Measurements from ENCODE around the gene MACF1.

MACF1 gene

DNA sequence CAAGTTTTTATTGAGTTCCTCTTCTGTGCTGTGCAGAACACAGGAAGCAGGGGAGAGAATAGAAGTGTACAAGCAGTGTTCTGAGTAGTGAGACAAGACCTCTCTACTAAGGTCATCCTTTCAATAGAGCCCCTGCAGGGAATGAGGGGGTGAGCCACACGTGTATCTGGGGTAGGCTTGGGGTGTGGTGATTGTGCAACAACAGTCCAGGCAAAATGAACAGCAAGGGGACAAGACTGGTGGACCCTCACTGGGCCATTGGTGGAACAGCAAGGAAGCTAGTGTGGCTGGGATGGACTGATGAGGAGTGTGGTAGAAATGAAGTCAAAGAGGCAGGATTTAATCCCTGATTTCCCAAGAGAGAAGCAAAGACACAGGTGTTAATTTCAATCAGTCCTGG lies 278.8 kb downstream of the MACF1 start:
- Histone ChIP-seq H3K9me3 (ENCODE audit: insufficient read depth, low read depth, low read length) (no peaks in the 10 kb centered on the region), H3K27me3 (ENCODE audit: insufficient read depth, low read length) (no peaks in the 10 kb centered on the region), H3K4me2 (ENCODE audit: low read length) (no peak overlapping the region), H3K79me1 (ENCODE audit: low read length) (no peaks in the 10 kb centered on the region), H3K36me3 (ENCODE audit: control insufficient read depth in 1 of 2, insufficient read depth in 2 of 2, low read length in 2 of 2) (peaks cover 27 to 54% of the 10 kb centered on the region in 2 experiments), H3K27ac (ENCODE audit: low read depth, low read length) (no peak overlapping the region), H2BK5ac (ENCODE audit: low read depth, low read length, poor library complexity) (no peak overlapping the region), H3K4ac (ENCODE audit: low read depth, low read length) (no peak overlapping the region), H3K18ac (ENCODE audit: low read length) (no peak overlapping the region), H4K12ac (ENCODE audit: low read depth, low read length) (no peak overlapping the region), H2BK120ac (ENCODE audit: insufficient read depth, low read length, poor library complexity) (no peak overlapping the region), H3K4me3 (ENCODE audit: low read depth, low read length) (no peak overlapping the region), H2BK12ac (ENCODE audit: low read length) (no peak overlapping the region), H2AFZ (ENCODE audit: insufficient read depth, low read length, poor library complexity) (no peak overlapping the region), H4K91ac (ENCODE audit: low read depth, low read length) (no peak overlapping the region), H3K23ac (ENCODE audit: low read length) (no peak overlapping the region), H3K4me1 (ENCODE audit: control insufficient read depth in 1 of 2, insufficient read depth in 2 of 2, low read length in 2 of 2) (no peaks in the 10 kb centered on the region), H3K14ac (ENCODE audit: low read length) (no peak overlapping the region), H4K8ac (ENCODE audit: low read depth, low read length) (no peak overlapping the region), H2AK5ac (ENCODE audit: low read length) (no peak overlapping the region), H3K9ac (ENCODE audit: low read length) (no peak overlapping the region), H3K79me2 (ENCODE audit: control insufficient read depth, insufficient read depth, low read length, poor library complexity) (no peaks in the 10 kb centered on the region)
- no CpG with 5 or more reads among the region's 1 CpG for WGBS (ENCODE audit: extremely low coverage, insufficient coverage, insufficient read length)
- no peak for DNase-seq

DNA sequence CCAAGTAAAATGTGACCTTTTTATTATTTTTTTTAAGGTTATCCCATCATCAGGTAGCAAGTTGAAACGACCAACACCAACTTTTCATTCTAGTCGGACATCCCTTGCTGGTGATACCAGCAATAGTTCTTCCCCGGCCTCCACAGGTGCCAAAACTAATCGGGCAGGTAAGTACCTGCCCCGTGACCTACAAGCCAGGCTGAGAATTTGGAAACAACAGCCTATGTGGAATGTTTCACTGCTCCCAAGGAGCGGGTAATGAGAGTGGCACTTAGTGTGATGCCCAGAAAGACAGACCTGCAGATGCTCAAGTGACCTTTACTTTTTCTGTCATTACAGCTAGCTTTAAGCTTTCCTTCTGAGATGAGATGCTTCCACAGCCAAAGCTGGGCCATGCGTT lies 280.1 kb downstream of the MACF1 start:
- H3K27ac ChIP-seq (ENCODE audit: low read depth, low read length), result no peak overlapping the region
- no peaks in the 10 kb centered on the region for H3K4me1 ChIP-seq (ENCODE audit: control insufficient read depth in 1 of 2, insufficient read depth in 2 of 2, low read length in 2 of 2)
- whole genome bisulfite sequencing (ENCODE audit: extremely low coverage, insufficient coverage, insufficient read length), result no CpG with 5 or more reads among the region's 7 CpGs
- no peak overlapping the region for H3K18ac ChIP-seq (ENCODE audit: low read length)
- H3K4me3 ChIP-seq (ENCODE audit: low read depth, low read length), result no peak overlapping the region
- H4K12ac ChIP-seq (ENCODE audit: low read depth, low read length), result no peak overlapping the region
- no peaks in the 10 kb centered on the region for H3K79me2 ChIP-seq (ENCODE audit: control insufficient read depth, insufficient read depth, low read length, poor library complexity)
- no peak overlapping the region for H2AFZ ChIP-seq (ENCODE audit: insufficient read depth, low read length, poor library complexity)
- H4K8ac ChIP-seq (ENCODE audit: low read depth, low read length), result no peak overlapping the region
- H3K36me3 ChIP-seq (ENCODE audit: control insufficient read depth in 1 of 2, insufficient read depth in 2 of 2, low read length in 2 of 2), result peaks cover 25 to 50% of the 10 kb centered on the region in 2 experiments
- H2BK12ac ChIP-seq (ENCODE audit: low read length), result no peak overlapping the region
- no peak overlapping the region for H3K14ac ChIP-seq (ENCODE audit: low read length)
- no peak overlapping the region for H4K91ac ChIP-seq (ENCODE audit: low read depth, low read length)
- H2BK5ac ChIP-seq (ENCODE audit: low read depth, low read length, poor library complexity), result no peak overlapping the region
- no peaks in the 10 kb centered on the region for H3K79me1 ChIP-seq (ENCODE audit: low read length)
- no peaks in the 10 kb centered on the region for H3K9me3 ChIP-seq (ENCODE audit: insufficient read depth, low read depth, low read length)
- H3K4ac ChIP-seq (ENCODE audit: low read depth, low read length), result no peak overlapping the region
- no peak overlapping the region for H3K23ac ChIP-seq (ENCODE audit: low read length)
- no peak for DNase-seq
- H2AK5ac ChIP-seq (ENCODE audit: low read length), result no peak overlapping the region
- H3K27me3 ChIP-seq (ENCODE audit: insufficient read depth, low read length), result no peaks in the 10 kb centered on the region
- H3K4me2 ChIP-seq (ENCODE audit: low read length), result no peak overlapping the region
- H2BK120ac ChIP-seq (ENCODE audit: insufficient read depth, low read length, poor library complexity), result no peak overlapping the region
- H3K9ac ChIP-seq (ENCODE audit: low read length), result no peak overlapping the region

DNA sequence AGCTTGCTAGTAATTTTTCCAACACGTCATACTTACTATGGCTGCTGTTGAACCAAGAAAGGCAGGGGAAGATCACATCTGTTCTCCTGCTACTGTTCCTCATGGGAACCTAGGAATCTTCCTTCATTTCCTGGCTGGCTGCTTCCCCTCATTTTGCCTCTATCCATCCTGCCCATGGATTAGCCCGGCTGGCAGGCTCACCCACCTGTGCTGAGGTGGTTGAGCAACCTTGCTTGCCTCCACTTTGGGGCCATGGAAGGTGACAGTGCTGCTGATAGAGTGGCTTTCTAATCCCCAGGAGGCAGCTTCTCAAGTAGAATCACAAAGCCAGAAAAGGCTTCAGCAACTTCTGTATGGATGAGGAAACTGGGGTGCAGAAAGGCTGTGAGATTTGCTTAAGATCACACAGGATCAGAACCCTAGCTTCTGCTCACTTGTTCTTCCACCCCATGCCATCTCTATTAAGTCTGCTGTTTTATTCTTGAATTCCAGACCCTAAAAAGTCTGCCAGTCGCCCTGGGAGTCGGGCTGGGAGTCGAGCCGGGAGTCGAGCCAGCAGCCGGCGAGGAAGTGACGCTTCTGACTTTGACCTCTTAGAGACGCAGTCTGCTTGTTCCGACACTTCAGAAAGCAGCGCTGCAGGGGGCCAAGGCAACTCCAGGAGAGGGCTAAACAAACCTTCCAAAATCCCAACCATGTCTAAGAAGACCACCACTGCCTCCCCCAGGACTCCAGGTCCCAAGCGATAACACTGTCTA lies 280.7 kb downstream of the MACF1 start:
- no peak for DNase-seq
- no peak overlapping the region for H4K8ac ChIP-seq (ENCODE audit: low read depth, low read length)
- H3K23ac ChIP-seq (ENCODE audit: low read length), result no peak overlapping the region
- no peak overlapping the region for H3K4ac ChIP-seq (ENCODE audit: low read depth, low read length)
- H2AK5ac ChIP-seq (ENCODE audit: low read length), result no peak overlapping the region
- H3K27me3 ChIP-seq (ENCODE audit: insufficient read depth, low read length), result peaks cover 1% of the 10 kb centered on the region
- WGBS (ENCODE audit: extremely low coverage, insufficient coverage, insufficient read length), result no CpG with 5 or more reads among the region's 14 CpGs
- no peaks in the 10 kb centered on the region for H3K4me1 ChIP-seq (ENCODE audit: control insufficient read depth in 1 of 2, insufficient read depth in 2 of 2, low read length in 2 of 2)
- H3K9ac ChIP-seq (ENCODE audit: low read length), result no peak overlapping the region
- no peak overlapping the region for H2BK120ac ChIP-seq (ENCODE audit: insufficient read depth, low read length, poor library complexity)
- H3K79me1 ChIP-seq (ENCODE audit: low read length), result no peaks in the 10 kb centered on the region
- no peak overlapping the region for H2BK12ac ChIP-seq (ENCODE audit: low read length)
- no peak overlapping the region for H4K12ac ChIP-seq (ENCODE audit: low read depth, low read length)
- no peak overlapping the region for H3K4me2 ChIP-seq (ENCODE audit: low read length)
- no peak overlapping the region for H3K4me3 ChIP-seq (ENCODE audit: low read depth, low read length)
- no peaks in the 10 kb centered on the region for H3K79me2 ChIP-seq (ENCODE audit: control insufficient read depth, insufficient read depth, low read length, poor library complexity)
- H3K27ac ChIP-seq (ENCODE audit: low read depth, low read length), result no peak overlapping the region
- H2BK5ac ChIP-seq (ENCODE audit: low read depth, low read length, poor library complexity), result no peak overlapping the region
- no peak overlapping the region for H3K14ac ChIP-seq (ENCODE audit: low read length)
- no peak overlapping the region for H2AFZ ChIP-seq (ENCODE audit: insufficient read depth, low read length, poor library complexity)
- no peak overlapping the region for H3K18ac ChIP-seq (ENCODE audit: low read length)
- no peaks in the 10 kb centered on the region for H3K9me3 ChIP-seq (ENCODE audit: insufficient read depth, low read depth, low read length)
- H3K36me3 ChIP-seq (ENCODE audit: control insufficient read depth in 1 of 2, insufficient read depth in 2 of 2, low read length in 2 of 2), result peaks cover 21 to 45% of the 10 kb centered on the region in 2 experiments
- H4K91ac ChIP-seq (ENCODE audit: low read depth, low read length), result no peak overlapping the region

DNA sequence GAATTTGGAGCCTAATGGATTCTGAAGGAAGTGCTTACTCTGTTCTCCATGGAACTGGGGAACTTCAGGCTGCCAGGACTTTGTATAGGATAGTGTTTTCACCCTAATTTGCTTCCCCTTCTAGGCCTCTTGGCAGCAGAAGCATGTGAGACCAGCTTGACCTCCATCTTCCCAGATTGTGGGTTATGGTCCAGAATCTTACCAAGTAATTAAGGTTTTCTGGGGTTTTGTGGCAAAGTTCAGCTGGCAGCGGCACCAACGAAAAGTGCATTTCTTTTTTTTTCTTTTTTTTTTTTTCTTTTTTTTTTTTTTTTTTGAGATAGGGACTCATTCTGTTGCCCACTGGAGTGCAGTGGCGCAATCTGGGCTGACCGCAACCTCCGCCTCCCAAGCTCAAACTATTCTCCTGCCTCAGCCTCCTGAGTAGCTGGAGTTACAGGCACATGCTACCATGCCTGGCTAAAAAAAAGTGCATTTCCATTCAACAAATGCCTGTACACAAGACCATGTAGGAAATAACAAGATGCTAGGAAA lies 283.6 kb downstream of the MACF1 start:
- Histone ChIP-seq H4K8ac (ENCODE audit: low read depth, low read length) (no peak overlapping the region), H3K18ac (ENCODE audit: low read length) (no peak overlapping the region), H4K12ac (ENCODE audit: low read depth, low read length) (no peak overlapping the region), H3K4me3 (ENCODE audit: low read depth, low read length) (no peak overlapping the region), H3K4me2 (ENCODE audit: low read length) (no peak overlapping the region), H2AFZ (ENCODE audit: insufficient read depth, low read length, poor library complexity) (no peak overlapping the region), H3K4ac (ENCODE audit: low read depth, low read length) (no peak overlapping the region), H3K36me3 (ENCODE audit: control insufficient read depth in 1 of 2, insufficient read depth in 2 of 2, low read length in 2 of 2) (peaks cover 13 to 32% of the 10 kb centered on the region in 2 experiments), H3K9ac (ENCODE audit: low read length) (no peak overlapping the region), H3K79me2 (ENCODE audit: control insufficient read depth, insufficient read depth, low read length, poor library complexity) (no peaks in the 10 kb centered on the region), H2AK5ac (ENCODE audit: low read length) (no peak overlapping the region), H3K79me1 (ENCODE audit: low read length) (no peaks in the 10 kb centered on the region), H3K9me3 (ENCODE audit: insufficient read depth, low read depth, low read length) (peaks cover 2% of the 10 kb centered on the region), H2BK5ac (ENCODE audit: low read depth, low read length, poor library complexity) (no peak overlapping the region), H3K23ac (ENCODE audit: low read length) (no peak overlapping the region), H2BK120ac (ENCODE audit: insufficient read depth, low read length, poor library complexity) (no peak overlapping the region), H3K27ac (ENCODE audit: low read depth, low read length) (no peak overlapping the region), H4K91ac (ENCODE audit: low read depth, low read length) (no peak overlapping the region), H2BK12ac (ENCODE audit: low read length) (no peak overlapping the region), H3K4me1 (ENCODE audit: control insufficient read depth in 1 of 2, insufficient read depth in 2 of 2, low read length in 2 of 2) (peaks cover 7 to 11% of the 10 kb centered on the region in 2 experiments), H3K27me3 (ENCODE audit: insufficient read depth, low read length) (peaks cover 26% of the 10 kb centered on the region), H3K14ac (ENCODE audit: low read length) (no peak overlapping the region)
- WGBS (ENCODE audit: extremely low coverage, insufficient coverage, insufficient read length), result no CpG with 5 or more reads among the region's 5 CpGs
- DNase-seq, result no peak
